Astrocyte (in vitro differentiated cells and primary cell): Measurements from ENCODE around the gene MAPKAP1. TPM values are rescaled to one million over a fixed set of nuclear protein-coding genes. Genes with fewer than 3 reads are reported as not detected.

Experiments
- DNase-seq: peaks from one replicate; pipeline ENCODE4 v3.0.0-alpha.2; 2010; ENCODE audit warnings: low read depth
- FAIRE-seq: peaks from 2 replicates; lab custom pipeline; 2011; peaks lifted over from hg19 to GRCh38; lab: Jason Lieb, UNC
- H2AFZ ChIP-seq: 2 replicates; pipeline ENCODE4 v1.6.0; 2012; ENCODE audit warnings: low read depth, low read length, inconsistent platforms
- H3K27ac ChIP-seq: 2 replicates; pipeline ENCODE4 v1.5.1; 2011; ENCODE audit warnings: low read depth, low read length, inconsistent platforms
- H3K27me3 ChIP-seq: 2 replicates; pipeline ENCODE4 v1.6.0; 2011; ENCODE audit warnings: low read length, inconsistent platforms; ENCODE audit not compliant: insufficient read depth
- H3K36me3 ChIP-seq: 2 replicates; pipeline ENCODE4 v1.5.1; 2011; ENCODE audit warnings: low read length, inconsistent platforms; ENCODE audit not compliant: insufficient read depth
- H3K4me1 ChIP-seq: 2 replicates; pipeline ENCODE4 v1.5.1; 2011; ENCODE audit warnings: low read length, inconsistent platforms; ENCODE audit not compliant: insufficient read depth
- H3K4me2 ChIP-seq: 2 replicates; pipeline ENCODE4 v1.6.0; 2012; ENCODE audit warnings: low read length, inconsistent platforms
- H3K4me3 ChIP-seq: 2 replicates; pipeline ENCODE4 v1.5.1; 2011; ENCODE audit warnings: low read depth, mild to moderate bottlenecking, low read length, inconsistent platforms; ENCODE audit not compliant: insufficient read depth
- H3K79me2 ChIP-seq: 2 replicates; pipeline ENCODE4 v1.6.0; 2012; ENCODE audit warnings: mild to moderate bottlenecking, low read length, inconsistent platforms; ENCODE audit not compliant: insufficient read depth
- H3K9ac ChIP-seq: 2 replicates; pipeline ENCODE4 v1.6.0; 2012; ENCODE audit warnings: mild to moderate bottlenecking, low read length, inconsistent platforms
- H3K9me3 ChIP-seq: 2 replicates; pipeline ENCODE4 v1.5.1; 2012; ENCODE audit warnings: low read depth, mild to moderate bottlenecking, low read length, inconsistent platforms; ENCODE audit not compliant: insufficient read depth
- H4K20me1 ChIP-seq: 2 replicates; pipeline ENCODE4 v1.6.0; 2012; ENCODE audit warnings: low read length, inconsistent platforms; ENCODE audit not compliant: insufficient read depth
- H3K27ac Mint-ChIP-seq: one replicate; pipeline ENCODE4 v1.8.0; 2021; ENCODE audit warnings: mild to moderate bottlenecking, mixed read lengths; ENCODE audit not compliant: unreplicated experiment
- H3K27me3 Mint-ChIP-seq: one replicate; pipeline ENCODE4 v1.8.0; 2021; ENCODE audit warnings: low read depth, mixed read lengths; ENCODE audit not compliant: unreplicated experiment
- H3K36me3 Mint-ChIP-seq: one replicate; pipeline ENCODE4 v1.8.0; 2021; ENCODE audit warnings: low read depth, mixed read lengths; ENCODE audit not compliant: unreplicated experiment
- H3K4me1 Mint-ChIP-seq: one replicate; pipeline ENCODE4 v1.8.0; 2021; ENCODE audit warnings: low read depth, mixed read lengths; ENCODE audit not compliant: unreplicated experiment
- H3K4me3 Mint-ChIP-seq: one replicate; pipeline ENCODE4 v1.8.0; 2021; ENCODE audit warnings: mild to moderate bottlenecking, moderate library complexity, mixed read lengths; ENCODE audit not compliant: unreplicated experiment
- H3K9me3 Mint-ChIP-seq: one replicate; pipeline ENCODE4 v1.8.0; 2021; ENCODE audit warnings: mild to moderate bottlenecking, mixed read lengths; ENCODE audit not compliant: unreplicated experiment
- EZH2 ChIP-seq: IDR thresholded peaks from 2 replicates; pipeline ENCODE4 v1.6.1; 2012; ENCODE audit warnings: mild to moderate bottlenecking, low read length, inconsistent platforms; ENCODE audit not compliant: insufficient read depth
- total RNA-seq: library from RNA; stranded (reverse); gene quantifications from 2 replicates; pipeline ENCODE4 v1.2.1, GENCODE V29; 2021
- TF ChIP-seq, protein P1 (sequence below): IDR thresholded peaks from 2 replicates; pipeline ENCODE4 v1.5.1; 2011; ENCODE audit warnings: low read depth, mild to moderate bottlenecking, inconsistent platforms, low read length, moderate library complexity; ENCODE audit not compliant: insufficient read depth

Gene MAPKAP1
- total RNA-seq, 1 donor from 2014 or later, result 109 TPM

DNA sequence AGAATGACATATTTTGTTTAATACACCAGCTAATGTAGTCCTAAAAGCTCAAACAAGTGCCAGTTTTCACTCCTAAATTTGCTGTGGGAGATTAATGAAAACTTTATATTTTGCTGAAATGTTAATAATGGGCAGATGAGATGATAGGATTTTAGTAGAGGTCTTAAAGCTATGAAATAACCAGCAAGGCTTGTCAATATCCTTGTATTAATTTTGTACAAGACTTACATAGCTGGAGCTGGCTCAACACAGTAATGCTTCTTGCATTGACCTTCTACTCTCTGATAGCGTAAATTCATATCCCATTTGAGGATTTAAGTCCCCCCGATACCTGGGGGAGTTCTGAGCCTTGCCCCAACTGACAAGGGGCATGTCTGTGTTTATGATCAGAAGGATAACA is 219.2 kb downstream of the MAPKAP1 start:
- no peaks in the 10 kb centered on the region for H3K27me3 ChIP-seq
- Mint-ChIP-seq H3K4me3 (no peak overlapping the region), H3K4me1 (peaks cover 27% of the 10 kb centered on the region), H3K27ac (no peak overlapping the region), H3K9me3 (no peaks in the 10 kb centered on the region), H3K36me3 (no peaks in the 10 kb centered on the region), H3K27me3 (no peaks in the 10 kb centered on the region)
- H3K36me3 ChIP-seq, result peaks cover 6% of the 10 kb centered on the region
- H2AFZ ChIP-seq, result no peak overlapping the region
- DNase-seq, result no peak
- no peak overlapping the region for H3K27ac ChIP-seq
- TF ChIP-seq, protein P1, sequence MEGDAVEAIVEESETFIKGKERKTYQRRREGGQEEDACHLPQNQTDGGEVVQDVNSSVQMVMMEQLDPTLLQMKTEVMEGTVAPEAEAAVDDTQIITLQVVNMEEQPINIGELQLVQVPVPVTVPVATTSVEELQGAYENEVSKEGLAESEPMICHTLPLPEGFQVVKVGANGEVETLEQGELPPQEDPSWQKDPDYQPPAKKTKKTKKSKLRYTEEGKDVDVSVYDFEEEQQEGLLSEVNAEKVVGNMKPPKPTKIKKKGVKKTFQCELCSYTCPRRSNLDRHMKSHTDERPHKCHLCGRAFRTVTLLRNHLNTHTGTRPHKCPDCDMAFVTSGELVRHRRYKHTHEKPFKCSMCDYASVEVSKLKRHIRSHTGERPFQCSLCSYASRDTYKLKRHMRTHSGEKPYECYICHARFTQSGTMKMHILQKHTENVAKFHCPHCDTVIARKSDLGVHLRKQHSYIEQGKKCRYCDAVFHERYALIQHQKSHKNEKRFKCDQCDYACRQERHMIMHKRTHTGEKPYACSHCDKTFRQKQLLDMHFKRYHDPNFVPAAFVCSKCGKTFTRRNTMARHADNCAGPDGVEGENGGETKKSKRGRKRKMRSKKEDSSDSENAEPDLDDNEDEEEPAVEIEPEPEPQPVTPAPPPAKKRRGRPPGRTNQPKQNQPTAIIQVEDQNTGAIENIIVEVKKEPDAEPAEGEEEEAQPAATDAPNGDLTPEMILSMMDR, result no peak
- TF ChIP-seq EZH2, result no peak
- H3K4me3 ChIP-seq, result no peak overlapping the region
- peaks cover 4% of the 10 kb centered on the region for H4K20me1 ChIP-seq
- no peak overlapping the region for H3K4me2 ChIP-seq
- no peaks in the 10 kb centered on the region for H3K9me3 ChIP-seq
- no peaks in the 10 kb centered on the region for H3K79me2 ChIP-seq
- H3K4me1 ChIP-seq, result peaks cover 14% of the 10 kb centered on the region
- H3K9ac ChIP-seq, result no peak overlapping the region
- no peak for FAIRE-seq

DNA sequence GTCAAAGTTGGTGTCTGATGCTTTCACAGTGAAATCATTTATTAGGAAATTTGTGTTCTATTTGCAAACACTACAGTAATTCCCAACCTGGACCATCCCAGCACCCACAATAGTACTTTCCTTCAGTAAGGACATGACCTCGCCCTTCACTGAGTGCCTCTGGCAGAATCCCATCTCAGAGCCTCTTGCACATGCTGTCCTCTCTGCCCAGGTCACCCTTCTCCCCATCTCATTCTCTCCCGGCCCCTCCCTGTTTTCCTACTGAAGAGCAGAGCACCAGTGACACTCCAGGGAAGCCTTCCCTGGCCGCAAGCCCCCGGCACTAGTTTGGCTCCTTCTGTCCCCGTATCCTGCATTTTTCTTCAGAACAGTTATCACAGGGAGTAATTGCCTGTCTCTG is 220.4 kb downstream of the MAPKAP1 start:
- Histone ChIP-seq H2AFZ (no peak overlapping the region), H3K79me2 (no peaks in the 10 kb centered on the region), H3K9me3 (no peaks in the 10 kb centered on the region), H3K27ac (no peak overlapping the region), H3K9ac (no peak overlapping the region), H4K20me1 (peaks cover 4% of the 10 kb centered on the region), H3K36me3 (peaks cover 6% of the 10 kb centered on the region), H3K27me3 (no peaks in the 10 kb centered on the region), H3K4me2 (no peak overlapping the region), H3K4me3 (no peak overlapping the region), H3K4me1 (peaks cover 14% of the 10 kb centered on the region)
- H3K4me1 Mint-ChIP-seq, result peaks cover 27% of the 10 kb centered on the region
- no peak for FAIRE-seq
- H3K9me3 Mint-ChIP-seq, result no peaks in the 10 kb centered on the region
- no peak overlapping the region for H3K4me3 Mint-ChIP-seq
- DNase-seq, result no peak
- no peaks in the 10 kb centered on the region for H3K36me3 Mint-ChIP-seq
- H3K27ac Mint-ChIP-seq, result peak overlapping the region; percentile 62
- no peaks in the 10 kb centered on the region for H3K27me3 Mint-ChIP-seq
- TF ChIP-seq, protein P1, result no peak
- no peak for TF ChIP-seq EZH2

DNA sequence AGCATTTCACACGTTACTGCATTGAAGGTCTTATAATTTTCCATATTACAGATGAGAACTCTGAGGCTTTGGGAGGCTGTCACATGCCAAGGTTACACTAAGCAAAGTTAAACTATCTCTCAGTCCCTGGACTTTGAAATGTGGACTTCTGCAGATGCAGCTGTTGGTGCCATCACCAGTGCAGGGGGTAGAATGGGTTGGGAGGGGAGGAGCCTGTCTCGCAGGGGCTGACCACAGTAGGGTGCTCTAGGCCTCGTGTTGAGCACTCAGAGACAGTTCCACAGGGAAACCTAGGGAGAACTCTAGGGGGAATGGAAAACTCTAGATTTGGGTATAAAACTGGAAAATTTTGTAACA is 220.9 kb downstream of the MAPKAP1 start:
- H3K27ac ChIP-seq, result no peak overlapping the region
- DNase-seq, result no peak
- FAIRE-seq, result no peak
- no peaks in the 10 kb centered on the region for H3K27me3 ChIP-seq
- H3K9me3 ChIP-seq, result no peaks in the 10 kb centered on the region
- no peak overlapping the region for H3K4me3 Mint-ChIP-seq
- peaks cover 14% of the 10 kb centered on the region for H3K4me1 ChIP-seq
- H3K4me3 ChIP-seq, result no peak overlapping the region
- peaks cover 6% of the 10 kb centered on the region for H3K36me3 ChIP-seq
- no peak overlapping the region for H3K4me2 ChIP-seq
- no peaks in the 10 kb centered on the region for H3K9me3 Mint-ChIP-seq
- H2AFZ ChIP-seq, result no peak overlapping the region
- H3K27ac Mint-ChIP-seq, result no peak overlapping the region
- H3K36me3 Mint-ChIP-seq, result no peaks in the 10 kb centered on the region
- TF ChIP-seq EZH2, result no peak
- H3K79me2 ChIP-seq, result no peaks in the 10 kb centered on the region
- H4K20me1 ChIP-seq, result peaks cover 4% of the 10 kb centered on the region
- H3K4me1 Mint-ChIP-seq, result peaks cover 27% of the 10 kb centered on the region
- H3K27me3 Mint-ChIP-seq, result no peaks in the 10 kb centered on the region
- H3K9ac ChIP-seq, result no peak overlapping the region
